GM19025 (cell line): ENCODE data around the gene RBBP5.

Experiments used
- ATAC-seq: cut with Tn5 transposase; IDR thresholded peaks from one replicate; pipeline ENCODE4 v1.9.1; 2021; ENCODE audit warnings: mild to moderate bottlenecking, low read depth, moderate library complexity; ENCODE audit not compliant: unreplicated experiment

The RBBP5 gene

DNA sequence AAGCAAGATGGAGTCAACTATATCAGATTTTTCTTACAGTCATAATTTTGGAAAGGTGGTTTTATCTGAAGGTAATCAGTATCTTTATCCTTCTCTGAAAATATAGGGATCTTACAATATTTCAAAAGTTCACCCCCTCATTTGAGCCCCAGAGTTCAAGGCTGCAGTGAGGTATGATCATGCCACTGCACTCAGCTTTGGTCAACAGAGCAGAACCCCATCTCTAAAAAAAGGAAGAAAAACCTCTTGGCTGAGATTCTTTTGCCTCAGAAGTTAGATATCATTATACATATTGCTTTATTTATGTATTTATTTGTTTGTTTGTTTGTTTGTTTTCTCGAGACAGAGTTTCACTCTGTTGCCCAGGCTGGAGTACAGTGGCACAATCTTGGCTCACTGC, 11.5 kb upstream of the RBBP5 start:
- no peak for ATAC-seq

DNA sequence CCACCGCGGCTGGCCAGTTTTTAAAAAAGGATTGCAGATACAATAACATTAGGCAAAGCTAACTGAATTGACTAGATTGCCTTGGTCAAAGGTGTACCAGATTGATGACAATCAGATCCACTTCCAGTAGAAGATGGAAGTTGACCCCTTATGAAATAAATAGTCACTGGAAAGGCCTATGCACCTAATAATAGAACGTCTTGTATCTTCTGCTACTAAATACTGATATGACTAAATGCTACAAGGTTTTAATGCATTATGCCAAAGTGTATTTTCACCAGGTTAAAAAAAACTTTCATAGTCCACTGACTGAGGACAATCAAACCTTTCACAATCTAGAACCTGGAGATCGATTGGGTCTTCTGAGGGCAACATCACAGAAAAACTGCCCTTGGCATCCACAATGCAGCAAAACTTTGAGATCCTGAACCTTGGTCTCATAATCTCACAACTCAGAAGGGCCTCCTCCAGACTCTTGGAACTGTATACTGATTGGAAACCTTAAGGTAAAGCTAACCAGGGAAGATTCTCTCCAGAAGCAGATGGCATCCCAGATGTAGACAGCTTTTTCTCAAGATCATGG, 7.8 kb upstream of the RBBP5 start:
- ATAC-seq = no peak

DNA sequence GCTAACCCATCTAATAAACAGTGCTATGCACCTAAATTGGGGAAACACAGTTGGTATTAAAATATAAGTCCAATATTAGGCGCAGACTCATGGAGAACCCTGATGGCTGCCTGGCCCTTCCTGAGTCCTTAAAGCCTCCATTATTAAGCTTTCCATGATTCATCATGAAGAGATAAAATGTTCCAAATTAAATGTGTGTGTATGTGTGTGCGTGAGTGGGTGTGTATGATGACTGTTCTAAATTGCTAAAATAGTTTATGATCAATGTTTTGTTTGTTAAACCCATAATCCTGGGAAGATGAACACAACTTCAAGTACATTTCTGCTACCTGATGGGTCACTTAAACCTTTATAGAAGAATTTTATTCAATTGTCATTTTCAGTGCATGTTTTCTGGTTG, 6.3 kb upstream of the RBBP5 start:
- no peak for ATAC-seq

DNA sequence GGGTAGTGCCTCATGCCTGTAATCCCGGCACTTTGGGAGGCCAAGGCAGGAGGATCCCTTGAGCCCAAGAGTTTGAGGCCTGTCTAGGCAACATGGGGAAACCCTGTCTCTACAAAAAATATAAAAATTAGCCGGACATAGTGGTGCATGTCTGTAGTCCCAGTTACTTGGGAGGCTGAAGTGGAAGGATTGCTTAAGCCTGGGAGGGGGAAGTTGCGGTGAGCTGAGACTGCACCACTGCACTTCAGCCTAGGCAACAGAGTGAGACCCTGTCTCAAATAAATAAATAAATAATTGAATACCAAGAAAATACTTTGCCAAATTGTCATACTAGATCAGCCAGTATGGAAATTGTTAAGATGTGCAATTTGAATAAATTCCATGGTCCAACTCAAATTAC, 5.9 kb upstream of the RBBP5 start:
- no peak for ATAC-seq

DNA sequence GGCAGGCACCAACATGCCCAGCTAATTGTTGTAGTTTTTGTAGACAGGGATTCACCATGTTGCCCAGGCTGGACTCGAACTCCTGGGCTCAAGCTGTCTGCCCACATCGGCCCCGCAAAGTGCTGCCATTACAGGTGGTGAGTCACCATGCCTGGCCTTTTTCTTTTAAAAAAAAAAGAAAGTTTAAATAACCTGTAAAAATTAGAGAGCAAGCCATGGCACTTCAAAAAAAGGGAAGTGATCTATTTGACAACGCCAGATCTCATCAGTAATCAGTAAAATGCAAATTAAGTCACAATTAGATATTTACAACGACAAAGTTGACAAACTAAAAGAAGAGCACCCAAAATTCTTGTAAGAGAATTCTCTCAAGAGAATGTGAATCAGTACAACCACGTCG, 2.9 kb upstream of the RBBP5 start:
- no peak for ATAC-seq

DNA sequence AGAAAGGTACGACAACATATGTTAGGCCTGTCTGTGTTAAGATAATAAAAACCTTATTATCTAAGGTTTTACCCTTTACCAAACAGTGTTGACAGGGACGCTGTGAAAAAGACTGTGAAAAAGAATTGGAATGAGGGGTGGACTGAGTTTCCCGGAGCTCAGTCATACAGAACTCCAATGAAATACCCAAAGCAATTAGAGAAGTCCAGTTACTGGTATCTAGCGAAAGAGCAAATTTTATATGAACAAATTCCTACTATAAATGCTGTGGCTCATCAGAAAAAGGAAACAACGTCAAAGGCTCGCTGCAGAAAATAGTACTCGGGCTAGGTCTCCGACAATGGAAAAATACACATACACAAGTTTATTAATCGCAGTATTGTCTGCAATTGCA, 708 bp upstream of the RBBP5 start:
- no peak for ATAC-seq

DNA sequence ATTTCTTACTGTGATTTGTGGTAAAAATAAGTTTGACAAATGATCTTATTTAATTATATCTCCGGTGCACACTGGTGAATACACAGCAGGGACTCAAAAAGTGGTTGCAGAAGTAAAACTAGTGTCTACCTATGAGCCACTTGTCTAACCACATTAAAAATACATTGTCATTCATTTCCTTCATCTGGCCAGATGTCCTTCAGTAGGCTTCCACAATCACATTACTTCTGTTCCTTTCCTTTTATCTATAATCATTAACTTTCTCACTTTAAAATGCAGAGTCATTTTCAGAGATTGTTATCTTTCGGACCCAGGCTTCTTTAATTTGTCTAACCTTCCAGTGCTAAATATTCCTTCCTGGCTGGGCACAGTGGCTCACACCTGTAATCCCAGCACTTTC, 3.0 kb downstream of the RBBP5 start:
- ATAC-seq = no peak

DNA sequence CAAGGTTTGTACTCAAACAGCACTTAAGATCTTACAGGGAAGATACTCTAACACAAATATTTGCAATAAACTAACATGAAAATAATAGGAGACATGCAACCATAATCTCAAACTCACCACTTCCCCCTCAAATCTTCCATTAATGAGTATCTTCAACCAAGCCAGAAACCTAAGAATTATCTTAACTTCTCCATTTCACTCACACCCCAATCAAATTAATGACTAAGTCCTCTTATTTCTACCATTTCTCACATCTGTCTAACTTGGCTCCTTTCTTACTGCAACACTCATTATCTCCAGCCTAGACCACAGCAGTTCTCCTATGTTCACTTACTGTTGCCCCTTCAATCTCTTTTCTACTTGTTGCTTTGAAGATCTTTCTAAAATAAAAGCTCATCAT, 10.4 kb downstream of the RBBP5 start:
- no peak for ATAC-seq

DNA sequence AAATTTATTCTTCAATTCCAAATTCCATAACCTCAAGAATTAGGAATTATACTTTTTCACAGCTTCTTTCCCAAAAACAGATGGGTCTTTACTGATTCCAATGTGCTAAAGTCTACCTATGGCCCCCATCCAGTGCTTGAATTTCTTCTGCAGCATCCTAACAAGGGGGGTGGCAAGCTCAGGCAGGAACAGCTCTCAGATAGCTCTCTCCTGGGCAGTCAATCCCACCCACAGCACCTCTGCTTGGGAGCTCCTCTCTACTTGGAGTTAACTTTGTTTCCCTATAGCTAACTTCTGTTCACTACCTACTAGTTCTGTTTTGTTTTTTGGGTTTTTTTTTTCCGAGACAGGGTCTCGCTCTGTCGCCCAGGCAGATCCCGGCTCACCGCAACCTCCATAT, 12.1 kb downstream of the RBBP5 start:
- no peak for ATAC-seq

DNA sequence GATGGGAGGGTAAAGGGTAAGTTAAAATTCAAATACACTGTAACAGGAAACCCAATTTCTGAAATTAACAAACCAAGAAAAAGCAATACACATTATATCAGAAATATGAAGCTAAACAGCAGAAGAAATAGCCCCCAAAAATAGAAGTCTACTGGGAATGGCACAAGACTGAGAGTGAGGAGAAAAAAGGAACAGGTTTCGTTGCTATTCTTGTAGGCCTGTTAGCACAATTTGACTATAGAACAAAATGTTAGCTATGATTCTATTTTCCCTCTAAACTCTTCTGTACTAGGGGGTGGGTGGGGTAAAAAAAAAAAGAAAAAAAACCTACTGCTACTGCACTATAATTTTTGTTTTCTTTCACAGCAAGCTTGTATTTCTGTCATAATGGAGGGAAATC, 12.5 kb downstream of the RBBP5 start:
- no peak for ATAC-seq

DNA sequence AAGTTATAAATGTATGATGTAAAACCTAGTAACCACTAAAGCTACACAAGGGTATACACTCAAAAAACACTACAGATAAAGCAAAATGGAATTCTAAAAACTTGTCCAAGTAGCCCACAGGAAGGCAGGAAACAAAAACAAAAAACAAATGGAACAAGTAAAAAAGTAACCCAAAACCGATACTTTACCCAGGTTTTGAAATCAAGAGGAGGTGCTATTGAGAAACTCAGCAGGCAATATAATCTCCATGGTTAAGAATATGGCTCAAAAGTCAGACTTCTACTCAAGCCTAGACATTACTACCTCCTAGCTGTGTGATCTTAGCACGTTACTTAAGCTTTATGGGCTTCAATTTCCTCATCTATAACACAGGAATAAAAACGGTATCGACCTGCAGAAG, 13.3 kb downstream of the RBBP5 start:
- ATAC-seq = no peak

DNA sequence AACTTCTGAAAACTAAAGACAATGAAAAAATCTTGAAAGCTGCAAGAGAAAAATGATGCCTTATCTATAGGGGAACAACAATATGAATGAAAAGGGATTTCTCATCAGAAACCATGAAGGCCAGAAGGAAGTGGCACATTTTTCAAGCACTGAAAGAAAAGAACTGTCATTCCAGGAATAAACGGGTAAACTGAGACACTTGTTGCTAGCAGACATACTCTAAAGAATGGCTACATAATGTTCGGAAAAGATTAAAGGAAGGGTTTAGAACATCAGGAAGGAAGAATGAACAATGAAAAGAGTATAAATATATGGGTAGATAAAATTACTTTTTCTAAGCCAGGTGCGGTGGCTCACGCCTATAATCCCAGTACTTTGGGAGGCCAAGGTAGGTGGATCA, 14.5 kb downstream of the RBBP5 start:
- no peak for ATAC-seq

DNA sequence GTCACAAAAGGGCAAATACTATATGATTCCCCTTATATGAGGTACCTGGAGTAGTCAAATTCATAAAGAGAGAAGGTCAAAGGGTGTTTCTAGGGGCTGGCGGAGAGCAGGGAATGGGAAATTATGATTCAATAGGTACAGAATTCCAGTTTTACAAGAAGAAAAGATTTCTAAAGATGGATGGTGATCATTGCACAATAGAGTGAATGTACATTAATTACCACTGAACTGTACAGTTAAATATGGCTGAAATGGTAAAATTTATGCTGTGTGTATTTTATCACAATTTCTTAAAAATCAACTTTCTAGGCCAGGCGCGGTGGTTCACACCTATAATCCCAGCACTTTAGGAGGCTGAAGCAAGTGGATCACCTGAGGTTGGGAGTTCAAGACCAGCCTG, 19.4 kb downstream of the RBBP5 start:
- no peak for ATAC-seq

DNA sequence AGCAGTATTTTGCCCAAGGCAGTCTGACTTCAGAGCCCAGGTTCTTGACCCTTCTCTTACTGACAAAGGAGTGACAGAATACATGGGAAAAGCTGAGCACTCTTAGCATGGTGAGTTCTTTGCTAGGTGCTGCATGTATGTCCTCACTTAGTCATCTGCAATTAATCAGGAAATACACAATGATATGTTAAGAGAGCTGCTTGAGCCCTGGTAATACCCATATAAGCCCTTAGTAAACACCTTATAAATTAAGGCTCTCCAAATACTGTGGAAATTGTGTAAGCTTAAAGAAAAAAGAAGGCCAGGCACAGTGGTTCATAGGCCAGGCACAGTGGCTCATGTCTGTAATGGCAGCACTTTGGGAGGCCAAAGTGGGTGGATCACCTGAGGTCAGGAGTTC, 23.5 kb downstream of the RBBP5 start:
- no peak for ATAC-seq

DNA sequence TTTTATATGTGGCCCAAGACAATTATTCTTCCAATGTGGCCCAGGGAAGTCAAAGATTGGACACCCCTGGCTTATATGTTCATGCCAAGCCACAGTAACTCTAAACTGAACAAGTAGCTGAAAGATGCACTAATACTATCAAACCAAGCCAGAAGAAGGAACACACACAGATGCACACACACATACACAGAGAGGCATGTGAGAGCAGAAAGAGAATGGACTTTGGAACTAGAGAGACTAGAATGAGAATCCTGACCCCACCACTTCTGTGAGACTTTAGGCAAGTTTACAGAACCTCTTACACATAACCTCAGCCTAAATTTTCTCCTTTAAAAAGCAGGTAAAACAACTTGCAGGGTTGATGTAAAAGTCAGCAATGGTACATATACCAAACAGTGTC, 26.4 kb downstream of the RBBP5 start:
- no peak for ATAC-seq

DNA sequence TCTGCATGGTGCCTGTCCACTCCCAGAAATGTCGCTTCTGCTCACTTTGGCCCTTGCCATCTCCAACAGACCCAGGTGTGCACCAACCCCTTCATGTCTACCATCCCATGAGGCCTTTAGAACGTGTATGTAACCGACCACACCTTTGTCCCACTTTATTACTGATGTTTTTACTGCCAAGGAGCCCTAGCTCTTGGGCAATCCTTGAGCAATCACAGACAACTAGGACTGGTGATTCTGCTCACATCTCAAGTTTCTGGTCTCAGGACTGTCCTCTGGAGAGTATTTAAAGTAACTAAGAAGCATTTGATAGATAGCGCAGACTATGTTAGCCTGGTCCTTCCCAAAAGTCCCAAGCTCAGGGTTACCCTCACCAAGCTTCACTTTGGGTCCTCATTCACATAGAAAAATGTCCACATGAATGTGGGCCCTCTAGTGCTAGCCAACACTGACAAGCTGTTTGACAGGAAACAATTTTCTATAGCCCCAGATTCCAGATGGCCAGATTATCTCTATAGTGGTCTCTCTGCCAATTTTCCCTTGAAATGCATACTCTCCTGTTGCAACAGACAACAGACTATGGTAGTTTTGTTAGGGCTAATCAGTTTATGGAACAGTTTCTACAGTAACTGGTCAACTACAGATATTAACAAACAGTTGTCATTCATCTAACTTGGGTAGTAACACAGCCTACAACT, 30.6 kb downstream of the RBBP5 start:
- ATAC-seq = no peak

DNA sequence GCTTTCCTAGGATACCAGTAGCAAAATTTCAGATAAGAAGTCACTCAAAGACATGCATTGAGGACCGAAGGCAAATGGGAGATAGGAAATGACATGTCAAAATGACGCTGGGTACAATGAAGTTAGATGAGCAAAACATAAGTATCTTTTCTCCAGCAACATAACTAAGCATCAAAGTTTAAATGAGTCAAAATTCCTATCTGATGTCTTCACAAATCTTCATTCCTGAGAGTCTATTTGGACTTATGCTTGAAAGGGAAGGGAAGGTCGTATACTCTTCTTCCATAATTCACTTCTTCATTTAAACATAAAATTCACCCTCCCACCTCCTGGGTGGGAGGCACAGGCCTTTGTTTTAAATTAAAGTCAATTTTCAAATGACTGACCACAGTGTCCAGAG, 33.4 kb downstream of the RBBP5 start:
- ATAC-seq = no peak

DNA sequence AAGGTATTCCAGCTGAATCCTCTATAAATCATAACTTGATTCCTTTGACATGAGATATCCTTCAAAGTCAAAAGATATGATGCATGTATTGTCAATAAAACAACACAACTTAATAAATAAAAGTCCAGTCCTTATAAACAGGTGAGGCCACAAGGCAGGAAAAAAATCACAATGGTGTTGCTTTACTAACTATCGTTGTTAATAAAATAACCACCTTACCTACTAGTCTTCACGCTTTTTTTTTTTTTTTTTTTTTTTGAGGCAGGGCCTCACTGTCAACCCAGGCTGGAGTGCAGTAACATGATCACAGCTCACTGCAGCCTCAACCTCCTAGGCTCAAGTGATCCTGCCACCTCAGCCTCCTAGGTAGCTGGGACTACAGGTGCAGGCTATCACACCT, 37.4 kb downstream of the RBBP5 start, which contains the start of gene TMEM81:
TMEM81 (minus strand) TSS at position 101 of the 400 bp plus-strand sequence. CDS start 140 bp downstream, outside the sequence.
- ATAC-seq = no peak

DNA sequence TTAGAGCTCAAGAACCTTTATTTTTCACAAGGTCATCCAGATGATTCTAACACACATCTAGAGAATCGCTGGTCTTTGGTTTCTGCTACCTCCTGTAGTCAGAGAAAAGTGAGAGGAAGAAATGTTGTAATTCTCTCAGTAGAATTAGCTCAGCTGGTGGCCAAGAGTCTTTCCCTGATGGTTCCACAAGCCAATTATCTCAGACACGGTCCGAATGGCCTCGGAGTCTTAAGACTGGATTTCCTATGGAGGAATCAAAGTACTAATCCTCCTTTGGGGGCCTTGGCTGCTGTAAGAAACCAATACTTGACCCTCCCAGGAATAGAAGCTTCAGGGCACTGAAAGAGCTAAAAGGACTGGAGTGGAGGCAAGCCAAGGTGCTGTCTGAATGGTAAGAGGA, 39.3 kb downstream of the RBBP5 start:
- no peak for ATAC-seq

DNA sequence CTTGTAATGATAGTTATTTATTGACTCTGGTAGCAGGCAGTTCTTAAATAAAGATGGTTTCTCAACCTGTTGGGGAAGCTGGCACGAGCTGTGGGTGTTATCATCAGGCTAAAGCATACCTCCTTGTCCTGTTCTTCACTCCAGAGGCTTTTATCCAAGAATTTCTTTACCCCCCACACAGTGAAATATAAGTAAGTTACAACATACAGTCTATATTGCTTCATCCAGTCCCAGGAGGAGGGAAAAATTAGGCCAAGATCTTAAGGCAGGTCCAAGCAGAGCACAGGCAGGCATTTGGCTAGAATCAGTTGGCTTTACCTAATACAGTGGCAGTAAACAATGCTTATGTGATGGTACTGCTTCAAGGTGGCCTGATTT, 43.9 kb downstream of the RBBP5 start:
- no peak for ATAC-seq

DNA sequence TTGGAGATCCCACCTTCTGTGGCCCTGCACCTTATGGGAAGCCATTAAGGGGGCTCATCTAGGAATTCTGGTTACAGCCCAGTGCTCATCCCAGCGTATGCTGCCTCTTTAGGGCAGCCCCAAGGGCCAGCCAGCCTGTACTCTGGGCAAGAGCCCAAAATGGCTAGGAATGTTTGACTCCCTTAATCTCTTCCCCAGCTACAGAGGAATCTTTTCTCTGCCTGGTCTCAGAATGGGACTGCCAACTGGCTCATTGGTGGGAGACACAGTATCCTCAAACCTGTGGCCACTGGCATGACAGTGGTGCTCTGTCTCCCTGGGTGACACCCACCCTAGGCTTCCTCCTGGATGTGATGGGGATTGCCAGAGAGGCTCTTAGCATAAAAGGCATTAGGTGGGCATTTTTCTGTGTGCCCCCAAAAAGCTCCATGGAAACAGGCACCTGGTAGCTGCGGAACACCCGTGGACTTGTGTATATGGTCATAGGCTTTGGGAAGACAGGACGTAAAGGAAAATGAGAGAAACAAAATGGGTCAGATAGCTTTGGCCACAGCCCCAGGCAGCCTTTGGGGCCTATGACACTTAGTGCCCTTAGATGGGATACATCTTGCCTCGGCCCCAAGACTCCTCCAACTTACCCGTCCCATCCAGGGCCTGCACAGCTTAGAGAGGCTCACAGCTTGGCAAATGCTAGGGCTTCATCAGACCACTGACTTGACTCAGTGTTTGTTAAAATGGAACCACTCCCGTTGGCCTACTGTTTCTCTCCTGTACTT, 44.4 kb downstream of the RBBP5 start:
- no peak for ATAC-seq

DNA sequence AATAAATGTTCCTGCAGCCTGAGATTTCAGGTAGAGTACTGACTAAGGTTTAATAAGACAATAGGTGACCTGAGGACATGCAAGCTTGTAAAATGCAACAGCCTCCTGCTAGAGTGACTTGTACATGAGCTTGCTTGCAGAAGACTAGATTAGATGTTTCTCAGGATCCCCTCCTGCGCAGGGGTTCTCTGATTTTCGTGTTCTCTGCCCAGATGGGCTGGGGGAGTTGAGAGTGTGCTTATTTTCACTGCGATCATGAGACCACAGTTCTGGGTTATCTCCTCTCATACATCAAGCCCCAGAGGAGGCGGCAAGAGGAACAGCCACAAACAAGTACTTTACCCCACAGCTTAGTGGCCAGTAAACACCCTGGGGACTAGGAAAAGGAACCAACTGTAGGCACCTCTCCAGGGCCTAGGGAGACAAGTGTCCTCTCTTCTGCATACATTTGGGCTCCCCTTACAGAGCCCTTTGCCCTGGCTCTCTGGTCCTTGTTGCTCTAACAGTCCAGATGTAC, 45.5 kb downstream of the RBBP5 start:
- ATAC-seq = no peak
